AML-193 (cell line): ENCODE data around the gene IQCC.

ENCODE experiments used
- DNase-seq, 2 experiments: peaks; one replicate each; lab custom pipeline; 2025; lab: John Stamatoyannopoulos, UW

IQCC gene

DNA sequence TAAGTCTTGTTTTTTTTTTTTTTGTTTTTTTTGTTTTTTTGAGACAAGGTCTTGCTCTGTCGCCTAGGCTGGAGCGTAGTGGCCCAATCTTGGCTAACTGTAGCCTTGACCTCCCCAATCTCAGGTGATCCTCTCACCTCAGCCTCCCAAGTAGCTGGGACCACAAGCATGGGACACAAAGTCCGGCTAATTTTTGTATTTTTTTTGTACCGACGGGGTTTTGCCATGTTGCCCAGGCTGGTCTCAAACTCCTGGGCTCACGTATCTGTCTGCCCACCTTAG, 51.7 kb downstream of the IQCC start:
- DNase-seq = no peak
